ENCODE measurements around the gene SHFL.

SHFL gene

DNA sequence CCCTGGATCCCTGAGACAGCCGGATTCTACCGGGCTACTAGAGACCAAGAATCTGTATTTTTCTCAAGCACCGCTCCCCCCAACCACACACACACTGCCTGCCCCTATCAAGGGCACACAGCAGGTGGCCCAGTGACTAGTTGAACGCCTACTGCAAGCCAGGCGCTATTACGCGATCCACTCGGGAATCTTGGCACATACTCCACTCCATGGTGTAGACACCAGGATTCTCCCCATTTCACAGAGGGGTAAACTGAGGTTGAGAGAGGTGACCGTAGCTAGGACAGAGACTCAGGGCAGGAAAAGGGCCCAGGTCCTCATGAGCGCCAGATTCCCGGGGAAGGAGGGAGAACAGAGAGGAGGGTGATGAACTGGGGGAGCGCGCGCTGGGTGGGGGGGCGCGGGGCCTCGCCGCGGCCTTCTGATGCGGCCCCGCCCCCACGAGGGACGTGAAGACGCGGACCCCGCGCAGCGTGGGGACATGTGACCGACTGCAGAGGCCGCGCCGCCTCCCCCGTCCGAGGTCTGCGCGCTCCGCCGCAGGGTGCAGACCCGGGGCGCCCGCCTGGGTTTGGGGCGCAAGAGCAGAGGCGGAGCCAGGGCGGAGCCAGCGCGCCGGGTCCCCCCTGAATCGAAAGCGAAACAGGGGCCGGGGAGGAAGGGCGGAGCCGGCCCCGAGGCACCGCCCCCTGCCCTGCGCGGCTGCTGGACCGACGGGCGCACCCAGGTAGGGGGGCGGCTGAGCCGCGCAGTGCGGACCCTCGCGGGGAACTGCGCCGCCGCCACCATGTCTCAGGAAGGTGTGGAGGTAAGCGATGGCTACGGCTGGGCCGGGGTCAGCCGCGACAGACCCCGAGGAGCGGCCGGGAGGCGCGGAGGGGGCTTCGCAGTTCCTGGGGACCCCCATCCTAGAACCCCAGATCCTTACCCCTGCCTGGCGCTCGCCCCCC lies at the start of gene SHFL:
TSS of gene SHFL (plus strand) at position 677 of the 950 bp plus-strand sequence. CDS start at position 788, 111 bp downstream.
- DNase-seq: peak; percentile 89

DNA sequence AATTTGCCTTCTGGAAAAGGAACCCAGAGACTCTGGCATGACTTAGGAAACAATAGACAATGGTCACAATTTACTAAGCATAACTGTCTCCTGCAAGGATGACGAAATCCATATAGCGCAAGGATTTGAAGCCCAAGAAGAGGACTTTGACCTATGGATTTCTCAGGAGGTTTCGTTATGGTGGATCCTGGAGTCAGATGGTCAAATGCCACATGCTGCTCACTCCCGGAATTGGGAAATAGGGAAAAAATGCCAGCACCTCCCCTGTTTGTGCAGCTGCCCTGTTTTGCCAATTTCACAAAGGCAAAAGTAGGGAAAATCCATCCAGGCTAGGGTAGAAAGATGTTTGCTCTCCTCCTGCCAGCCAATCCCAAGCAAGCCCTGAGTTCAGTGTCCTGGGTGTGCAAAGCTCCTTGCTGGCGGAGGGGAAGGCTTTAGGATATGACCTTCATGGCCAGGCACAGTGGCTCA lies 49.5 kb upstream of the SHFL start:
- DNase-seq: no peak

DNA sequence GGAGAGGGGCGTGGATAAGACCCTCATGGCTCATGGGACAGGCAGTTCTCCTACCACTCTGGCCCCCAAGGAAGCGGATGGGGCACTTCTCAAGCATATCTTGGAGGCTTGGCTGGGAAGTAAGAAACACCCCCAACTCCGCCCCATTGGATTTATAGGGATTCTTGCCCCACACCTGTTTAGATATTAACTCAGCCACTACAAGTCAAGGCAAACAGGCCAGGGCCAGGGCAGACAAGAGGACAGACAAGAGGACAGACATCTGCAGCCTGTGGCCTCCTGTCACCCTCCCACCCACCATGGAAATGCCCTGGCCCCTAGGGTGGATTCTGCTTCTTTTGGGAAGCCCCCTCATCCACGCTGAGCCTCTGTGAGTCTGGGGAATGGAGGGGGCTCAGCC lies 48.8 kb upstream of the SHFL start:
- DNase-seq: no peak

DNA sequence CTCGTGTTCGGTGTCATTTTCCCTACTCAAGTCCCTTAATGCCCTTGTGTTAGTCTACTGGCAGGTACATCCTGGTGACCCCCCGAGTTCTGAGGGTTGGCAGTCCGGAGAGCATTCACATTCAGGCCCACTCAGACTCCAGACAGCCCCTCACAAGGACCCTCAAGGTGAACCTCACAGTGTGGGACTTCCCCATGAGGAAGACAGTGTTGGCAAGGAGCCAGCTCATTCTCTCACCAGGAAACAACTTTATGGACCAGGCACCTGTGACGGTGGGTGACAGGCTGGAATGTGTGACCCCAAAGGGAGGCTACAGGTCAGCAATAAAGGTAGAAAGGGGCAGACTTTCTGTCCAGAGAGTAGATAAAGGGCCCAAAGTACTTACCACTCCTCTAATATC lies 48.3 kb upstream of the SHFL start:
- no peak for DNase-seq

DNA sequence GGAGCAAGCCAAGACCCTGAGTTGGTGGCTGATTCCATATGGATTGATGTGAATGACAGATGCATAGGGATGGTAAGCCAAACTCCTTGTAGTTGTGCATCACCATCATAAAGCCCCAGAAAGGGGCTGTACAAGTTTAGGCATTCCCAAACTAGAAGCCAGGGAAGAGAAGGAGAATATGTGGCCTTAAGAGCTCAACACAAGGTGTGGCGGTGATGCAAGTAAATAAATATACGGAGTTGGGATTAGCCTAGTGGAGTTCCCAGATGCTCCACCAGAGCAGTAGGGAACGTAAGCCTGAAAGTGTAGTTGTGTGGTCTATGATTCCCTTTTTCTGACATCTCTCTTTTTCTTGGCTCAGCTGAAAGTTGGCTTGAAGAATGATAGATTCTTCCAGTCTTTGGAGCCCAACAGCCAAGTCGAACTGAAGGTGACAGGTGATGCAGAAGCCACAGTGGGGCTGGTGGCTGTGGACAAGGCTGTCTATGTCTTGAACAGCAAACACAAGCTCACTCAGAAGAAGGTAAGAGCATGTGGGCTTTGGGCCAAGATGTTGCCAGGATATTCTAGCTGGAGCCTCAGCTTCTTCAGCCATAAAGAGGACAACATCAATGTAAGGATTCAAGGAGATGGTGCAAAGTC lies 42.7 kb upstream of the SHFL start:
- DNase-seq: no peak

DNA sequence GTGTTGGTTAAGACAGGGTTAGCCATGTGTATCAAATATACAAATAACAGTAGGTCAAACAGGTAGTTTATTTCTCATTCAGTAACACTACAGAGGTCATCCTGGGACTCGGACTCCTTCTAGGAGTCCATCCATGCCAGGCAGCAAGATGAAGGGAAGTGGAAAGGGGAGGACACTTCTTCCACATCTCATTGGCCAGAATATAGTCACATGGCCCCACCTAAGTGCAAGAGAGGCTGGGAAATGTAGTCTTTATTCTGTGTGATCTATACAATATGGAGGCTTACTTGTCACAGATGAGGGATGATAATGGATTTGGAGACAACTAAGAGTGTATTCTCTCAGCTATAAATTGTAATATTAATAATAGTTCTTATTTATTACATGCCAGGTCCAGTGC lies 41.7 kb upstream of the SHFL start:
- DNase-seq: no peak

DNA sequence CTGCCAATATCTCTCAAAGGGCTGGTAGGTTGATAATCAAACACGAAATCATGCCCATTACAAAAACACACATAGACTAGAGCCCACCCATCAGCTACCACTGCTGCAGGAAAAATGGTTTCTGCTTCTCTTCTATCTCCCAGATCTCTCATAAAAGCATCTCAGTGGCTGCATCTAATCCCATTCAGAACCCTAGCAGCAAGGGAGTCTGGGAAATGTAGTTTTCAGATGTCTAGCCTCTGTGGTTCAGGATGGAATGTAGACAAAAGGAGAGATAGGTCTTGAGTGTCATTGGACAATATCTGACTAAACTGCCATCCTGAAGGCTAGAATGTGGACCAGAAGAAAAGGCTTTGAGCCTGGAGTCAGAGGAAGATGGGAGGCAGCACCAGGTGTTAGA lies 40.7 kb upstream of the SHFL start:
- no peak for DNase-seq

DNA sequence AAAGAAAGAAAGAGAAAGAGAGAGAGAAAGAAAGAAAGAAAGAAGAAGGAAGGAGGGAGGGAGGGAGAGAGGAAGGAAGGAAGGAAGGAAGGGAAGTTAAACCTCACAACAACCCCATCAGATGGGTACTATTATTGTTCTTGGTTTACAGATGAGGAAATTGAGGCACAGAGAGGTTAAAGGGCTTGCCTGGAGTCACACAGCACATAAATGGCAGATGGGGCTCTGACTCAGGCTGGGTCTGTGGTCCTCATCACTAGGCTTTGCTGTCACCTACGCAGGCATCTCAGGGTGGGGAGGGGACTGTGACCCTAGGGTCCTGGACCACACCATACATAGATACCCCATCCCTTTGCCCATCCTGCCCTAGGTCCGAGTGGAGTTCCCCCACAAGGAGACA lies 36.5 kb upstream of the SHFL start:
- DNase-seq: no peak

DNA sequence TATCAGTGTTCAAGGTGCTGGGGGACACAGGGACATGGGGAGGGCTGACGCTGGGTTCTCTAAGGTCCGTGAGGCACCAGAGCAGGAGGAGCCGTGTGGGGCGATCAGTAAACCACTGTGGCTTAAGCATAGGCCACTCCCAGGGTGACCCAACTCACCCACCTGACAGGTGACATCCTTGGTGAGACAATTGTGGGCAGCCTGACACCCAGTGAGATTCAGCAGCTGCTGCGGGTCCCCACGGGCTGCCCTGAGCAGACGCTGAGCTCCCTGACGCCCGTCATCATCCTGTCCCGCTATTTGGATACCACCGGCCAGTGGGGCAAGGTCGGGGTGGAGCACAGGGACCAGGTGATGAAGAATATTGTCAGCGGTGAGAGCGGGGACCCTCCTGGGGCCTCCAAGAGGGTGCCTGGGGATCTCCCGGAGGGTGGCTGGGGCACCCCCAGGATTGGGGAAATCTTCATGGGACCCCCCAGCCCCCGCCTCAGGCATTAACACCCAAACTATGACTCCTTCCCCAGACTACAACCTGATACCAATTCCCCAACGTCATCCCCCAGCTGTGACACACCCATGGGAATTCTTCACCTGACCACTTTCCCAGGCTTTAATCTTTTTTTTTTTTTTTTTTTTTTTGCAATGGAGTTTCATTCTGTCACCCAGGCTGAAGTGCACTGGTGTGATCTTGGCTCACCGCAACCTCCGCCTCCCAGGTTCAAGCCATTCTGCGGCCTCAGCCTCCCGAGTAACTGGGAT lies 33.3 kb upstream of the SHFL start:
- no peak for DNase-seq

DNA sequence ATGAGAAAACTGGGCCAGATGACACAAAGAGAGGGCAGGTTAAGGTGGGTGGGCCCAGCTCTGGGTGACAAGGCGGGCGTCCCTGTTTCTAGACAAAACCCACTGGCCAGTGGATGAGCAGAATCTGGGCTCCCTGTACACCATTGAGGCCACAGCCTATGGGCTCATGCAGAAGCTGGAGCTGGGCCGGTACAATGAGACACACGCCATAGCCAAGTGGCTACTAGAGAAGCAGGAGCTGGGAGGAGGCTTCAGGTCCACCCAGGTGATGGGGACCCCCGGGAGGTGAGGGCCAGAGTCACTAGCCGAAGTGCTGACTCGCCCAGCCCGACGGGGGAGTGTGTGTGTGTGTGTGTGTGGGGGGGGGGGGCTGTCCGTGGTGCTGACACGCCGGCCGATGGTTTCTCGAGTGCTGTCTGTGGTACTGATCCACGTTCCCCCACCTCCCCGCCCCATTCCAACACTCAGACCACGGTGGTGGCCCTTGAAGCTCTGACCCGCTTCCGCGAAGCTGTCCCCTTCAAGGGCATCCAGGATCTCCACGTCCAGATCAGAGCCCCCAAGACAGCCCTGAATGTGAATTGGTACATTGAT lies 24.3 kb upstream of the SHFL start:
- DNase-seq: no peak

DNA sequence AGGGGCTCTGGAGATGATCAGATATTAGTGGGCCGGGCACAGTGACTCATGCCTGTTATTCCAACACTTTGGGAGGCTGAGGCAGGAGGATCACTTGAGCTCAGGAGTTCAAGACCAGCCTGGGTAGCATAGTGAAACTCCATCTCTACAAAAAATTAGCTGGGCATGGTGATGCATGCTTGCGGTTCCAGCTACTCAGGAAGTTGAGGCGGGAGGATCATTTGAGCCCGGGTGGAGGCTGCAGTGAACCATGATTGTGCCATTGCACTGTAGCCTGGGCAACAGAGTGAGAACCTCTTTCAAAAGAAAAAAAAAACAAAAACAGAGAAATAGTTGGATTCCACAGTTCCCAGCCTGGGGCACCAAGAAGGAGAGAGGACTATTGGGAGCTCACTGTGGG lies 17.9 kb upstream of the SHFL start:
- DNase-seq: no peak

DNA sequence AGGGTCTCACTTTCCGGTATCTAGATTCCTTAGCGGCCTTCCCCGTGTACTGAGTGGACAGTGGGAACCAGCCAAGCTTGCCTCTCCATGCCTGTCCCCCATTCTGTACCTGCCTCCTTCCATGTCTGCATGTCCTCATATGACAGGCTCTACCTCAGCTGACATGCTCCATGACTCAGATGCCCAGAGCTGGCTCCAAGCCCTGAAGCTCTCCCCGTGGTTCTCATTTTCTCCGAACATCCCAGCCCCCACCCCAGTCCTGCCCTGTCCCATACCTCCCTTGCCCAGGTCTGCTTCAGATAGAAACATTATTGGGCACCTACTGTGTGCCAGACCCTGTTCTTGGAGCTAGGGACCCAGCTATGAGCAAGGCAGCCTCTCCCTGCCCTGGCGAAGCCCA lies 17.1 kb upstream of the SHFL start:
- DNase-seq: no peak

DNA sequence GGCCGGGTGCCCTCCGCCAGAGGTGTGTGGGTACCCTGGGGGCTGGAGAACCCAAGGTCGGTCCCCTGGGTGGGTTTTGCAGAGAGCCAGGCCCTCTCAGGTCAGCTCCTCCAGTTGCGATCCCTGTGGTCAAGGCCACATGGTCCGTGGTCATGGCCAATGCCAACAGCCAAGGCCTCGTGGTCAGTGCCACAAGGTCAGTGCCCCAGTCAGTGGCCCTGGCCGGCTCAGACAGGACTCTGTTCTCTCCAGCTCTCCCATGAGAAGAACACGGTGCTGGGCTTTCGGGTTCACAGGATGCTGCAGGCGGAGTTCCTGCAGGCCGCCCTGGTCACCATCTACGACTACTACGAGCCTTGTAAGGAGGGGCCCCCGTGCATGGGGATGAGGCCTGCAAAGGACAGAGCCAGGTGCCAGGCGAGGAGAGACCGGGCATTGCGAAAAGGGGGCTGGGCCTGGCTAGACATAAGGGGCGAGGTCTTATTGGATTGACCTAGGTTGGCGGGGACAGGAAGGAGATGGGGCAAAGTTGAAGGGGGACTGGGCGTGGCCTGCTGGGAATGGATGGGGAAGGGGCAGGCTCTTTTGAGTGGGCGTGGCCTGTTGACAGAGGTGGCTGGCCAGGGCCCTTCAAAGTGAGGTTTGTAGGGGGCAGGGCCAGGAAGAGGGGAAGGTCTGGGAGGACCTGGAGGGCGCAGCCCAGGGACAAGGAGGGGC lies 15.2 kb upstream of the SHFL start:
- no peak for DNase-seq

DNA sequence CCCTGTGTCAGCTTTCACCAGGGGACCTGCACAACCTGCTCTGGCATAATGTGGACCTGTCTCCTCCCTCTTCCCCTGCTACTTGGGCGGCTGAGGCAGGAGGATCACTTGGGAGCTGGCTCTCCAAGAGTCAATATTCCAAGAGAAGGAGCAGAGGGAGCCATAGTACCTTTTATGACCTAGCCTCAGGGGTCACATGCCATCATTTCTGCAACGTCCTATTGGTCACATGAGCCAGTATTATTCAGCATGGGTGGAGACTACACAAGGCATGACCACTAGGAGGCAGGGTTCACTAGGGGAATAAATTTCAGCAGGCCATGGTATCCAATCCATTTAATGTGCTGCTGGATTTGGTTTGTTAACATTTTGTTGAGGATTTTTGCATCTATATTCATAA lies 12.0 kb upstream of the SHFL start:
- DNase-seq: no peak

DNA sequence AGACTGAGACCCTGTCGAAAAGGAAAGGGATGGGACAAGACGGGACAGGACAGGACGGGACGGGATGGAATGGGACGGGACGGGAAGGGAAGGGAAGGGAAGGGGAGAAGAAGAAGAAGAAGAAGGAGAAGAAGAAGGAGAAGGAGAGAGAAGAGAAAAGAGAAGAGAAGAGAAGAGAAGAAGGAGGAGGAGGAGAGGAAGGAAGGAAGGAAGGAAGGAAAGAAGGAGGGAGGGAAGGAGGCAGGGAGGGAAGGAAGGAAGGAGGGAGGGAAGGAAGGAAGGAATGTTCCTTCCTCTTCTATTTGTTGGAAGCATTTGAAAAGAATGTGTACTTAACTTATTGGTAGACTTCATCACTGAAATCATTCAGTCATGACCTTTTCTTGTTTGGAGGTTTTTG lies 9.6 kb upstream of the SHFL start:
- no peak for DNase-seq

DNA sequence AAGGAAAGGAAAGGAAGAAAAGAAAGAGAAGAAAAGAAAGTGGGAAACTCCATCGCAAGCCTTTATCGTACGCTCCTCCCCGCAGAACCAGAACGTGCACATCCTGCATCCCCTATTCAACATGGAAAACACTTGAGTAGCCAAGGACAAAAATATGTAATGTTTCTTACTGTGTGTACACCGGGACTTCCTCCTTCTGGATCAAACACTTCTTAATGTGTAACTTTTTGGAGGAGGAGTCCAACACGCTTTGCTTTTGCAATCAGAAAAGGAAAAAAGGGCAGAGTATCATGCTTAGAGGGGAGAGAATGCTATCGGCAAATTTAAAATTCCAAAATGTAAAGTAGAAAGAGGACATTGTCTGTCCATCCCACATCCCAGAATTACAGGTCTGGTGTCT lies 7.8 kb upstream of the SHFL start:
- no peak for DNase-seq

DNA sequence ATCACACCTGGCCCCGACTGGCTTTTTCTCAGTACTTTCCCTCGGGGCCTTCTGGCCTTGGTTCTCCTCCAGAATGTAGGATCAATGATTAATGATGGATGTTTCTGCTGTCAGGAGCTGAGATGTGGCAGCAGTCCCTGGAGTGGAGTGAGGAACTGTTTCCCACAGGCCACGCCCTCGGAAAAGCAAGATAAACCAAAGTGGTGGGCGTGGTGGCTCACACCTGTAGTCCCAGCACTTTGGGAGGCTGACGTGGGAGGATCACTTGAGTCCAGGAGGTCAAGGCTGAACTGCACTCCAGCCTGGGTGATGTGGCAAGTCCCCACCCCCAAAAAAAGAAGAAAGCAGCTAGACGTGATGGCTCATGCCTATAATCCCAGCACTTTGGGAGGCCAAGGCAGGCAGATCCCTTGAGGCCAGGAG lies 7.1 kb upstream of the SHFL start:
- DNase-seq: no peak

DNA sequence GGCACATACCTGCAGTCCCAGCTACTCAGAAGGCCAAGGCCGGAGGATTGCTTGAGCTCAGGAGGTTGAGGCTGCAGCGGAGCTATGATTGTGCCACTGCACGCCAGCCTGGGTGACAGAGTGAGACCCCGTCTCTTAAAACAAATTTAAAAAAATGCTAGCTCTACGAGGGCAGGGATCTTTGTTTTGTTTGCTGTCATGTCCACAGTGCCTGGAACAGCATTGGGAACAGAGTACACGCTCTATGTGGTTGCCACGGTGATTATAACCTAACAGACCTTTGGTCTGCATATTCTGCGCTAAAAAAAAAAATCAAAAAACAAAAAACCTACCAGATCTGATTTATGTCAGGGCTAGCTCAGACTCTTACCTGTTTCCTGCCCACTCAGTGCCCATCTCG lies 2.2 kb upstream of the SHFL start:
- DNase-seq: no peak

DNA sequence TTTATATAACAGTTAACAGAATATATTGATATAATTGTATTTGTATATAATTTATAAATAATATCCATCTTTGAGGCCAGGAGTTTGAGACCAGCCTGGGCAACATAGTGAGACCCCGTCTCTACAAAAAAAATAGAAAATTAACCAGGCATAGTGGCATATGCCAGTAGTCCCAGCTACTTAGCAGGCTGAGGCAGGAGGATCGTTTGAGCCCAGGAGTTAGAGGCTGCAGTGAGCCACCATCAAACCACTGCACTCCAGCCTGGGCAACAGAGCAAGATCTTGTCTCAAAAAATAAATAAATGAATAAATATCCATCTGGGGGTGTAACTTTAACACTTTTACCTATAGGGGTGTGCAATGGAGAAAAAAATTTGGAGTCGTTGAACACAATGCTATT lies 1.3 kb upstream of the SHFL start:
- no peak for DNase-seq

DNA sequence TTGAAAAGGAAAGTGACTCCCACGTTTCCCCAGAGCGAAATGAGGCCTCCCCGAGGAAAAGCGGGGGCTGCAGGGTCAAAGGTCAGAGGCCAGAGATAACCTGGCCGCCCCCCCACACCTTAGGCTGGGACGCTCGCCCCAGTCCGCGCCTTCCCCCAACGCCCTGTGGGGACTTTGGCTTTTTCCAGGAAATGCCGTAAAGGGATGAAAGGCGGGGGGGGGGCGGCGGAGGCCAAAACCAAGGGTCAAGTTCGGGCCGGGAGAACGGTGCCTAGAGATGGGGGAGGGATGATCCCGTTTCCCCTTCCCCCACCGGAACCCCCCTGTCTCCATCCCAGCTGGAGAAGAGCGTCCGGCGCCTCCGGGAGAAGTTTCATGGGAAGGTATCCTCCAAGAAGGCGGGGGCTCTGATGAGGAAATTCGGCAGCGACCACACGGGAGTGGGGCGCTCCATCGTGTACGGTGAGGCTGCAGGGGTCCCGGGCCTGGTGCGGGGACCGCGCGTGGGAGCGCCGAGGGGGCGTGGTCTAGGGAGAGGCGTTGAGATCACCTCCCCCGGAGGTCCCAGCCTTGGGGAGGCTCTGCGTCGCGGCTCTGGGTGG lies 575 bp downstream of the SHFL start:
- peak; percentile 54 for DNase-seq

DNA sequence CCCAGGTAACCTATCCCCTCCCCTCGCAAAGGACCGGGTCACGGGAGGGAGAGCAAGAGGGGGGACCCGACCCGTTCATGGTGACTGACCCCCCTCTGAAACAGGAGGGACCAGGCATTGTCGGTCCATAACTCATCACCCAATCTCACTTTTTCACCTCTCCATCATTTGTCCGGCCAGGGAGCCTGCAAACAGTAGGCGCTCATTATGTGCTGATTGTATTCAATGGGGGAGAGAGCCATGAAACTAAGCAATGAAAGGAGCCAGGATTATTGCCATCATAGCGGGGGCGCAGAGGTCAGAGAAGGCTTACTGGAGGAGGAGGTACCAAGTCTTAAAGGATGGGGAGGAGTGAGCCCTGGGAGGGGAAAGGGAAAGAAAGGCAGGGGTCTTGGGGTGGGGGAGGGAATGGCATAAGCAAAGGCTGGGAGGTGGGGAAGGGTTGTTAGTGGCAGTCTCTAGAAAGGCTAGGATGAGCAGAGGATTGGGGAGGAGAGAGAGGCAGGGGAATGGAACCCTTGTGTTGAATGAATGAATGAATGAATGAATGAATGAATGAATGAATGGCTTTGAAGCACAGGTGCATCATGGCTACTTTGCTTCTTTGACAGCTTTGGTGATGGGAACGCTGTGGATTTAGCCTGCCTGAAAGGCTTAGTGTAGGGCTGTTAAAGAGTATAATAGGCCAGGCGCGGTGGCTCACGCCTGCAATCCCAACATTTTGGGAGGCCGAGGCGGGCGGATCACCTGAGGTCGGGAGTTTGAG lies 1.4 kb downstream of the SHFL start:
- DNase-seq: no peak

Measured in activated CD4-positive, alpha-beta T cell treated with anti-CD3 and anti-CD28 coated beads for 1 hour (primary cell).